Calu3 (cell line): ENCODE data around the gene B3GLCT. TPM values are rescaled to one million over a fixed set of nuclear protein-coding genes. Genes with fewer than 3 reads are reported as not detected.

Source experiments
- BruUV-seq: library from RNA; stranded (reverse); fragments of 400-500 nt; replicated peaks from 2 replicates; lab custom pipeline; 2021; lab: Mats Ljungman, UMichigan
- CTCF ChIA-PET: fragments of 300-600 bp; sonication (Branson Sonifier 250); formaldehyde crosslinking; loops from one replicate; lab custom pipeline; 2022; ENCODE audit warnings: antibody characterized with exemption; lab: Charles Lee
- DNase-seq: peaks from one replicate; pipeline ENCODE4 v3.0.0; 2022
- H3K27ac Mint-ChIP-seq: one replicate; pipeline ENCODE4 v1.8.0; 2022; ENCODE audit warnings: mixed read lengths; ENCODE audit not compliant: unreplicated experiment
- H3K27me3 Mint-ChIP-seq: one replicate; pipeline ENCODE4 v1.8.0; 2022; ENCODE audit warnings: mixed read lengths; ENCODE audit not compliant: unreplicated experiment
- H3K36me3 Mint-ChIP-seq: one replicate; pipeline ENCODE4 v1.8.0; 2022; ENCODE audit warnings: mild to moderate bottlenecking, moderate library complexity, mixed read lengths; ENCODE audit not compliant: insufficient read depth, unreplicated experiment
- H3K4me1 Mint-ChIP-seq: one replicate; pipeline ENCODE4 v1.8.0; 2022; ENCODE audit warnings: mild to moderate bottlenecking, low read depth, mixed read lengths; ENCODE audit not compliant: unreplicated experiment
- H3K4me3 Mint-ChIP-seq: one replicate; pipeline ENCODE4 v1.8.0; 2022; ENCODE audit warnings: mild to moderate bottlenecking, low read depth, moderate library complexity, mixed read lengths; ENCODE audit not compliant: unreplicated experiment
- H3K9me3 Mint-ChIP-seq: one replicate; pipeline ENCODE4 v1.8.0; 2022; ENCODE audit warnings: low read depth, mixed read lengths; ENCODE audit not compliant: unreplicated experiment
- CTCF ChIP-seq: fragments of 200-600 bp; IDR thresholded peaks from one replicate; pipeline ENCODE4 v1.8.0; 2022; ENCODE audit warnings: antibody characterized with exemption; ENCODE audit not compliant: unreplicated experiment
- intact Hi-C: fragments of 100-400 bp; cut with micrococcal nuclease; formaldehyde crosslinking; loops from one replicate; pipeline ENCODE4 v1.10.0; 2022; ENCODE audit not compliant: unreplicated experiment
- total RNA-seq: library from RNA; stranded (reverse); gene quantifications from 2 replicates; pipeline ENCODE4 v1.2.3, GENCODE V29; 2022

Gene B3GLCT
- total RNA-seq, 1 experiment from 2014 or later = 5.1 TPM

GRCh38 chr13:31184981-31185645 lies 14.7 kb upstream of the B3GLCT start:
- H3K4me1 Mint-ChIP-seq = no peaks in the 10 kb centered on the region
- H3K4me3 Mint-ChIP-seq = no peak overlapping the region
- no peaks in the 10 kb centered on the region for H3K36me3 Mint-ChIP-seq
- no peak for DNase-seq
- CTCF ChIA-PET = no interaction called here
- no TSS peak for BruUV-seq
- H3K27ac Mint-ChIP-seq = no peak overlapping the region
- TF ChIP-seq CTCF = no peak
- intact Hi-C loops = no loop called here
- H3K27me3 Mint-ChIP-seq = peaks cover 23% of the 10 kb centered on the region
- H3K9me3 Mint-ChIP-seq = no peaks in the 10 kb centered on the region

- CTCF ChIA-PET = no interaction called here
- H3K4me1 Mint-ChIP-seq = no peaks in the 10 kb centered on the region
- DNase-seq = no peak
These were observed 8.0 kb upstream of the B3GLCT start for GRCh38 chr13:31191748-31192147.

GRCh38 chr13:31192306-31192705 lies 7.5 kb upstream of the B3GLCT start:
- CTCF ChIA-PET = no interaction called here
- H3K9me3 Mint-ChIP-seq = no peaks in the 10 kb centered on the region
- DNase-seq = no peak
- no peak overlapping the region for H3K27ac Mint-ChIP-seq
- H3K36me3 Mint-ChIP-seq = no peaks in the 10 kb centered on the region
- intact Hi-C loops = no loop called here
- H3K27me3 Mint-ChIP-seq = peaks cover 23% of the 10 kb centered on the region
- BruUV-seq = no TSS peak
- no peaks in the 10 kb centered on the region for H3K4me1 Mint-ChIP-seq
- no peak overlapping the region for H3K4me3 Mint-ChIP-seq
- TF ChIP-seq CTCF = no peak

More at GRCh38 chr13:31191748-31192147, 8.0 kb upstream of the B3GLCT start:
- H3K27ac Mint-ChIP-seq = no peak overlapping the region
- H3K27me3 Mint-ChIP-seq = peaks cover 28% of the 10 kb centered on the region
- no TSS peak for BruUV-seq
- H3K4me3 Mint-ChIP-seq = no peak overlapping the region
- no peaks in the 10 kb centered on the region for H3K9me3 Mint-ChIP-seq
- intact Hi-C loops = no loop called here
- H3K36me3 Mint-ChIP-seq = no peaks in the 10 kb centered on the region
- TF ChIP-seq CTCF = no peak

GRCh38 chr13:31195616-31196015 lies 4.2 kb upstream of the B3GLCT start:
- intact Hi-C loops = no loop called here
- TF ChIP-seq CTCF = no peak
- no peak for DNase-seq

More at GRCh38 chr13:31195616-31196015, 4.2 kb upstream of the B3GLCT start:
- H3K4me1 Mint-ChIP-seq = no peaks in the 10 kb centered on the region
- no TSS peak for BruUV-seq
- H3K27me3 Mint-ChIP-seq = peaks cover under 1% of the 10 kb centered on the region
- CTCF ChIA-PET = no interaction called here
- H3K9me3 Mint-ChIP-seq = no peaks in the 10 kb centered on the region
- H3K4me3 Mint-ChIP-seq = no peak overlapping the region
- H3K27ac Mint-ChIP-seq = no peak overlapping the region
- peaks cover 8% of the 10 kb centered on the region for H3K36me3 Mint-ChIP-seq
